SKM-1 treated with dmso at 0.1 percent for 144 hours (cell line): ENCODE data around the gene ATF3.

Source experiments
- DNase-seq: peaks from one replicate; lab custom pipeline; 2025; ENCODE audit not compliant: unreplicated experiment; lab: John Stamatoyannopoulos, UW

ATF3 gene

GRCh38 chr1:212608392-212608958 is at the start of gene ATF3:
ATF3 (plus strand) TSS chr1:212608761; CDS start chr1:212615022, 6,261 bp downstream.
- peak; percentile 97 for DNase-seq

- DNase-seq: no peak
These were observed 48.6 kb upstream of the ATF3 start for GRCh38 chr1:212559929-212560328.

GRCh38 chr1:212560933-212561460 is 47.6 kb upstream of the ATF3 start:
- no peak for DNase-seq

- no peak for DNase-seq
These were observed 47.0 kb upstream of the ATF3 start for GRCh38 chr1:212561501-212561931.

GRCh38 chr1:212562771-212563170 is 45.8 kb upstream of the ATF3 start:
- no peak for DNase-seq

GRCh38 chr1:212565079-212565478 is 43.5 kb upstream of the ATF3 start:
- DNase-seq: no peak

GRCh38 chr1:212565571-212566305 is 42.8 kb upstream of the ATF3 start:
- no peak for DNase-seq

GRCh38 chr1:212566522-212567479 is 41.8 kb upstream of the ATF3 start:
- peak; percentile 55 for DNase-seq

GRCh38 chr1:212567638-212568037 is 40.9 kb upstream of the ATF3 start:
- DNase-seq: no peak

- DNase-seq: no peak
These were observed 39.5 kb upstream of the ATF3 start for GRCh38 chr1:212568978-212569537.

- no peak for DNase-seq
These were observed 33.8 kb upstream of the ATF3 start for GRCh38 chr1:212574732-212575131.

- DNase-seq: no peak
These were observed 33.2 kb upstream of the ATF3 start for GRCh38 chr1:212575333-212575732.

- no peak for DNase-seq
These were observed 30.5 kb upstream of the ATF3 start for GRCh38 chr1:212578041-212578440.

GRCh38 chr1:212581034-212581433 is 27.5 kb upstream of the ATF3 start:
- no peak for DNase-seq

GRCh38 chr1:212582291-212582690 is 26.3 kb upstream of the ATF3 start:
- no peak for DNase-seq

GRCh38 chr1:212582808-212583615 is 25.5 kb upstream of the ATF3 start:
- DNase-seq: no peak

GRCh38 chr1:212583643-212584042 is 24.9 kb upstream of the ATF3 start:
- DNase-seq: no peak

- DNase-seq: no peak
These were observed 24.3 kb upstream of the ATF3 start for GRCh38 chr1:212584092-212584886.

- DNase-seq: no peak
These were observed 23.4 kb upstream of the ATF3 start for GRCh38 chr1:212585210-212585609.
